NOMO-1 treated with dmso at 0.1 percent for 144 hours (cell line): ENCODE results near the gene ACSS2.

Experiments
- DNase-seq: peaks from one replicate; lab custom pipeline; 2025; ENCODE audit not compliant: unreplicated experiment; lab: John Stamatoyannopoulos, UW

Gene ACSS2

GRCh38 chr20:34876406-34877282 is at the start of gene ACSS2:
Gene ACSS2, plus strand, starts transcription at chr20:34876612. Its CDS starts 34 bp downstream, at chr20:34876646.
- no peak for DNase-seq

GRCh38 chr20:34829191-34829590 is 47.2 kb upstream of the ACSS2 start:
- no peak for DNase-seq

GRCh38 chr20:34831936-34832335 is 44.5 kb upstream of the ACSS2 start:
- DNase-seq = peak; percentile 3

GRCh38 chr20:34834459-34834893 is 41.9 kb upstream of the ACSS2 start:
- DNase-seq = peak; percentile 1

- no peak for DNase-seq
These were observed 34.3 kb upstream of the ACSS2 start for GRCh38 chr20:34842143-34842542.

- no peak for DNase-seq
These were observed 33.0 kb upstream of the ACSS2 start for GRCh38 chr20:34843421-34843820.

GRCh38 chr20:34848597-34848996 is 27.8 kb upstream of the ACSS2 start:
- no peak for DNase-seq

GRCh38 chr20:34849778-34850177 is 26.6 kb upstream of the ACSS2 start:
- DNase-seq = no peak

- no peak for DNase-seq
These were observed 25.4 kb upstream of the ACSS2 start for GRCh38 chr20:34850969-34851368.

GRCh38 chr20:34852298-34852697 is 24.1 kb upstream of the ACSS2 start:
- DNase-seq = no peak

GRCh38 chr20:34859367-34859766 is 17.0 kb upstream of the ACSS2 start:
- no peak for DNase-seq

- no peak for DNase-seq
These were observed 16.4 kb upstream of the ACSS2 start for GRCh38 chr20:34859826-34860545.

- no peak for DNase-seq
These were observed 14.9 kb upstream of the ACSS2 start for GRCh38 chr20:34861386-34862084.

- DNase-seq = no peak
These were observed 13.7 kb upstream of the ACSS2 start for GRCh38 chr20:34862724-34863123.

GRCh38 chr20:34863421-34863965 is 12.9 kb upstream of the ACSS2 start:
- DNase-seq = no peak

GRCh38 chr20:34864216-34864615 is 12.2 kb upstream of the ACSS2 start:
- no peak for DNase-seq

GRCh38 chr20:34871320-34871926 is 5.0 kb upstream of the ACSS2 start:
- DNase-seq = no peak

GRCh38 chr20:34871966-34872621 is 4.3 kb upstream of the ACSS2 start:
- DNase-seq = no peak

- DNase-seq = peak; percentile 50
These were observed 3.7 kb upstream of the ACSS2 start, which contains the start of gene GGT7 for GRCh38 chr20:34872622-34873224. Gene GGT7, minus strand, starts transcription at chr20:34872856. Its CDS starts 41 bp downstream, at chr20:34872815.

GRCh38 chr20:34873583-34874093 is 2.8 kb upstream of the ACSS2 start:
- DNase-seq = no peak
